Measurements from ENCODE around the gene DEDD.

- TF ChIP-seq, protein P1, sequence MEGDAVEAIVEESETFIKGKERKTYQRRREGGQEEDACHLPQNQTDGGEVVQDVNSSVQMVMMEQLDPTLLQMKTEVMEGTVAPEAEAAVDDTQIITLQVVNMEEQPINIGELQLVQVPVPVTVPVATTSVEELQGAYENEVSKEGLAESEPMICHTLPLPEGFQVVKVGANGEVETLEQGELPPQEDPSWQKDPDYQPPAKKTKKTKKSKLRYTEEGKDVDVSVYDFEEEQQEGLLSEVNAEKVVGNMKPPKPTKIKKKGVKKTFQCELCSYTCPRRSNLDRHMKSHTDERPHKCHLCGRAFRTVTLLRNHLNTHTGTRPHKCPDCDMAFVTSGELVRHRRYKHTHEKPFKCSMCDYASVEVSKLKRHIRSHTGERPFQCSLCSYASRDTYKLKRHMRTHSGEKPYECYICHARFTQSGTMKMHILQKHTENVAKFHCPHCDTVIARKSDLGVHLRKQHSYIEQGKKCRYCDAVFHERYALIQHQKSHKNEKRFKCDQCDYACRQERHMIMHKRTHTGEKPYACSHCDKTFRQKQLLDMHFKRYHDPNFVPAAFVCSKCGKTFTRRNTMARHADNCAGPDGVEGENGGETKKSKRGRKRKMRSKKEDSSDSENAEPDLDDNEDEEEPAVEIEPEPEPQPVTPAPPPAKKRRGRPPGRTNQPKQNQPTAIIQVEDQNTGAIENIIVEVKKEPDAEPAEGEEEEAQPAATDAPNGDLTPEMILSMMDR (IDR thresholded peaks at IDR 0.05; ENCODE audit: insufficient read depth, low read depth, low read length): no peak
- no peak for TF ChIP-seq EZH2 (IDR thresholded peaks at IDR 0.05; ENCODE audit: insufficient read depth, low read length)
Observed at GRCh38 chr1:161089251-161089924, 43.1 kb downstream of the DEDD start, which contains the start of gene NECTIN4.
